ENCODE results near the gene WDR35.

WDR35 gene

GRCh38 chr2:20008703-20009102 is 18.8 kb upstream of the WDR35 start:
- no peak for DNase-seq

- no peak for DNase-seq
Measured at GRCh38 chr2:20005891-20006470, 16.1 kb upstream of the WDR35 start.

- no peak for DNase-seq
Measured at GRCh38 chr2:20005067-20005627, 15.2 kb upstream of the WDR35 start.

GRCh38 chr2:20001361-20001863 is 11.5 kb upstream of the WDR35 start:
- no peak for DNase-seq

- DNase-seq: no peak
Measured at GRCh38 chr2:19993731-19994130, 3.8 kb upstream of the WDR35 start.

GRCh38 chr2:19991895-19992294 is 2.0 kb upstream of the WDR35 start:
- no peak for DNase-seq

GRCh38 chr2:19990416-19990728 is 467 bp upstream of the WDR35 start:
- no peak for DNase-seq

- no peak for DNase-seq
Measured at GRCh38 chr2:19989342-19989666, 601 bp downstream of the WDR35 start.

- no peak for DNase-seq
Measured at GRCh38 chr2:19988600-19988999, 1.3 kb downstream of the WDR35 start.

- no peak for DNase-seq
Measured at GRCh38 chr2:19987936-19988335, 2.0 kb downstream of the WDR35 start.

GRCh38 chr2:19982268-19982667 is 7.6 kb downstream of the WDR35 start:
- no peak for DNase-seq

- no peak for DNase-seq
Measured at GRCh38 chr2:19979932-19980331, 10.0 kb downstream of the WDR35 start.

GRCh38 chr2:19973466-19973865 is 16.4 kb downstream of the WDR35 start:
- no peak for DNase-seq

- no peak for DNase-seq
Measured at GRCh38 chr2:19971691-19972090, 18.2 kb downstream of the WDR35 start.

- DNase-seq: no peak
Measured at GRCh38 chr2:19963386-19963785, 26.5 kb downstream of the WDR35 start.

- DNase-seq: no peak
Measured at GRCh38 chr2:19955544-19956422, 34.1 kb downstream of the WDR35 start.

- no peak for DNase-seq
Measured at GRCh38 chr2:19949071-19949470, 40.8 kb downstream of the WDR35 start.

GRCh38 chr2:19947184-19947940 is 42.5 kb downstream of the WDR35 start:
- no peak for DNase-seq

GRCh38 chr2:19944205-19944845 is 45.6 kb downstream of the WDR35 start:
- DNase-seq: no peak

GRCh38 chr2:19943189-19943588 is 46.7 kb downstream of the WDR35 start:
- no peak for DNase-seq

GRCh38 chr2:19942199-19942598 is 47.7 kb downstream of the WDR35 start:
- no peak for DNase-seq

GRCh38 chr2:19937004-19937403 is 52.9 kb downstream of the WDR35 start:
- no peak for DNase-seq

GRCh38 chr2:19936203-19936602 is 53.7 kb downstream of the WDR35 start:
- no peak for DNase-seq

Data from SHP77 treated with DMSO at 0.1 percent for 48 hours (cell line).